ENCODE data around the gene SEMA3B.

DNA sequence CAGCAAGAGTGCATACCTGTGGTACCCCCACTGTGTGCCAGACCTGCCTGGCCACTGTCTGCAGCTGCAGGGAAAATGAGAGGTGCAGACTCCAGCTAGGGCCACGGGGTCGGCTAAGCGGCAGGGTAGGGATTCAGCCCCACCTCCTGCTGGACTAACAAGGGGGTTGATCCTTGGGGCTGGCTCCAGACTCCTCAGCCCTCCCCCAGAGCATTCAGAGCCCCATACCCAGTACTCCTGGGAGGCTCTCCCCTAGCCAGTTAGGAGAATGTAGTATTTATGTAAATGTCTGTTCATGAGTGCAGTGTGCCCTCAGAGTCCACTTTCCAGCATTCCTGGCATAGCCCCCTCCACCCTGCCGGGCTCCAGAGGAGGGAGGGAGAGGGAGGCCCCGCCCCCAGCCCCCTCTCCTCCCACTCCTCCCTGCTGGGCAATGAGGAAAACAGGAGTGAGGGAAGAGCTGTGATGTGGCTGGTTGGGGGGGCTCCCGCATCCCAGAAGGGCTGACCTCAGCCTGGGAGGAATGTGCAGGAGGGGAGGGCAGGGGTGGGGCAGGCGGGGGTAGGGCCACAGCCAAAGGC lies 4.5 kb upstream of the SEMA3B start:
- TF ChIP-seq, protein P1, sequence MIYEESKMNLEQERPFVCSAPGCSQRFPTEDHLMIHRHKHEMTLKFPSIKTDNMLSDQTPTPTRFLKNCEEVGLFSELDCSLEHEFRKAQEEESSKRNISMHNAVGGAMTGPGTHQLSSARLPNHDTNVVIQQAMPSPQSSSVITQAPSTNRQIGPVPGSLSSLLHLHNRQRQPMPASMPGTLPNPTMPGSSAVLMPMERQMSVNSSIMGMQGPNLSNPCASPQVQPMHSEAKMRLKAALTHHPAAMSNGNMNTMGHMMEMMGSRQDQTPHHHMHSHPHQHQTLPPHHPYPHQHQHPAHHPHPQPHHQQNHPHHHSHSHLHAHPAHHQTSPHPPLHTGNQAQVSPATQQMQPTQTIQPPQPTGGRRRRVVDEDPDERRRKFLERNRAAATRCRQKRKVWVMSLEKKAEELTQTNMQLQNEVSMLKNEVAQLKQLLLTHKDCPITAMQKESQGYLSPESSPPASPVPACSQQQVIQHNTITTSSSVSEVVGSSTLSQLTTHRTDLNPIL (CRISPR knock-in tag; IDR thresholded peaks at IDR 0.05; ENCODE audit: low read depth) = 0 out of 2 replicates have a peak, but pooled peaks have one; percentile 10
- TF ChIP-seq ZC3H10 (CRISPR knock-in tag; IDR thresholded peaks at IDR 0.05) = no peak
- TF ChIP-seq BACH2 (CRISPR knock-in tag; IDR thresholded peaks at IDR 0.05; ENCODE audit: borderline replicate concordance) = no peak
- TF ChIP-seq ZFP30 (CRISPR knock-in tag; IDR thresholded peaks at IDR 0.05) = no peak
- TF ChIP-seq, protein P2, sequence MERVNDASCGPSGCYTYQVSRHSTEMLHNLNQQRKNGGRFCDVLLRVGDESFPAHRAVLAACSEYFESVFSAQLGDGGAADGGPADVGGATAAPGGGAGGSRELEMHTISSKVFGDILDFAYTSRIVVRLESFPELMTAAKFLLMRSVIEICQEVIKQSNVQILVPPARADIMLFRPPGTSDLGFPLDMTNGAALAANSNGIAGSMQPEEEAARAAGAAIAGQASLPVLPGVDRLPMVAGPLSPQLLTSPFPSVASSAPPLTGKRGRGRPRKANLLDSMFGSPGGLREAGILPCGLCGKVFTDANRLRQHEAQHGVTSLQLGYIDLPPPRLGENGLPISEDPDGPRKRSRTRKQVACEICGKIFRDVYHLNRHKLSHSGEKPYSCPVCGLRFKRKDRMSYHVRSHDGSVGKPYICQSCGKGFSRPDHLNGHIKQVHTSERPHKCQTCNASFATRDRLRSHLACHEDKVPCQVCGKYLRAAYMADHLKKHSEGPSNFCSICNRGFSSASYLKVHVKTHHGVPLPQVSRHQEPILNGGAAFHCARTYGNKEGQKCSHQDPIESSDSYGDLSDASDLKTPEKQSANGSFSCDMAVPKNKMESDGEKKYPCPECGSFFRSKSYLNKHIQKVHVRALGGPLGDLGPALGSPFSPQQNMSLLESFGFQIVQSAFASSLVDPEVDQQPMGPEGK (CRISPR knock-in tag; IDR thresholded peaks at IDR 0.05; ENCODE audit: borderline replicate concordance) = peak; percentile 94
- no peak for TF ChIP-seq ZNF70 (CRISPR knock-in tag; IDR thresholded peaks at IDR 0.05)
- no peak; the same call in 1 of the 2 replicates for TF ChIP-seq ZFP3 (CRISPR knock-in tag; IDR thresholded peaks at IDR 0.05)
- TF ChIP-seq, protein P3, sequence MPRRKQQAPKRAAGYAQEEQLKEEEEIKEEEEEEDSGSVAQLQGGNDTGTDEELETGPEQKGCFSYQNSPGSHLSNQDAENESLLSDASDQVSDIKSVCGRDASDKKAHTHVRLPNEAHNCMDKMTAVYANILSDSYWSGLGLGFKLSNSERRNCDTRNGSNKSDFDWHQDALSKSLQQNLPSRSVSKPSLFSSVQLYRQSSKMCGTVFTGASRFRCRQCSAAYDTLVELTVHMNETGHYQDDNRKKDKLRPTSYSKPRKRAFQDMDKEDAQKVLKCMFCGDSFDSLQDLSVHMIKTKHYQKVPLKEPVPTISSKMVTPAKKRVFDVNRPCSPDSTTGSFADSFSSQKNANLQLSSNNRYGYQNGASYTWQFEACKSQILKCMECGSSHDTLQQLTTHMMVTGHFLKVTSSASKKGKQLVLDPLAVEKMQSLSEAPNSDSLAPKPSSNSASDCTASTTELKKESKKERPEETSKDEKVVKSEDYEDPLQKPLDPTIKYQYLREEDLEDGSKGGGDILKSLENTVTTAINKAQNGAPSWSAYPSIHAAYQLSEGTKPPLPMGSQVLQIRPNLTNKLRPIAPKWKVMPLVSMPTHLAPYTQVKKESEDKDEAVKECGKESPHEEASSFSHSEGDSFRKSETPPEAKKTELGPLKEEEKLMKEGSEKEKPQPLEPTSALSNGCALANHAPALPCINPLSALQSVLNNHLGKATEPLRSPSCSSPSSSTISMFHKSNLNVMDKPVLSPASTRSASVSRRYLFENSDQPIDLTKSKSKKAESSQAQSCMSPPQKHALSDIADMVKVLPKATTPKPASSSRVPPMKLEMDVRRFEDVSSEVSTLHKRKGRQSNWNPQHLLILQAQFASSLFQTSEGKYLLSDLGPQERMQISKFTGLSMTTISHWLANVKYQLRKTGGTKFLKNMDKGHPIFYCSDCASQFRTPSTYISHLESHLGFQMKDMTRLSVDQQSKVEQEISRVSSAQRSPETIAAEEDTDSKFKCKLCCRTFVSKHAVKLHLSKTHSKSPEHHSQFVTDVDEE (CRISPR knock-in tag; IDR thresholded peaks at IDR 0.05) = no peak
- no peak for TF ChIP-seq CSDC2 (CRISPR knock-in tag; IDR thresholded peaks at IDR 0.05)
- no peak for TF ChIP-seq ZNF565 (CRISPR knock-in tag; conservative IDR thresholded peaks at IDR 0.05; ENCODE audit: low read depth)
- TF ChIP-seq RARB (CRISPR knock-in tag; IDR thresholded peaks at IDR 0.05) = no peak
- TF ChIP-seq ZNF8 (CRISPR knock-in tag; IDR thresholded peaks at IDR 0.05) = no peak
- TF ChIP-seq, protein P4, sequence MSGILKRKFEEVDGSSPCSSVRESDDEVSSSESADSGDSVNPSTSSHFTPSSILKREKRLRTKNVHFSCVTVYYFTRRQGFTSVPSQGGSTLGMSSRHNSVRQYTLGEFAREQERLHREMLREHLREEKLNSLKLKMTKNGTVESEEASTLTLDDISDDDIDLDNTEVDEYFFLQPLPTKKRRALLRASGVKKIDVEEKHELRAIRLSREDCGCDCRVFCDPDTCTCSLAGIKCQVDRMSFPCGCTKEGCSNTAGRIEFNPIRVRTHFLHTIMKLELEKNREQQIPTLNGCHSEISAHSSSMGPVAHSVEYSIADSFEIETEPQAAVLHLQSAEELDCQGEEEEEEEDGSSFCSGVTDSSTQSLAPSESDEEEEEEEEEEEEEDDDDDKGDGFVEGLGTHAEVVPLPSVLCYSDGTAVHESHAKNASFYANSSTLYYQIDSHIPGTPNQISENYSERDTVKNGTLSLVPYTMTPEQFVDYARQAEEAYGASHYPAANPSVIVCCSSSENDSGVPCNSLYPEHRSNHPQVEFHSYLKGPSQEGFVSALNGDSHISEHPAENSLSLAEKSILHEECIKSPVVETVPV (CRISPR knock-in tag; IDR thresholded peaks at IDR 0.05) = no peak
